ENCODE data around the gene LONP2. TPM values are rescaled to one million over a fixed set of nuclear protein-coding genes. Genes with fewer than 3 reads are reported as not detected.
A peak's percentile ranks its signal among the peaks of the same experiment; 100 is the strongest.

The LONP2 gene
- total and polyA plus RNA-seq, 9 of the 15 experiments (the other 6 are each of a cell fraction or from before 2014, with no cell fraction given), result 8.1 to 41.2 (median 25.6) TPM

DNA sequence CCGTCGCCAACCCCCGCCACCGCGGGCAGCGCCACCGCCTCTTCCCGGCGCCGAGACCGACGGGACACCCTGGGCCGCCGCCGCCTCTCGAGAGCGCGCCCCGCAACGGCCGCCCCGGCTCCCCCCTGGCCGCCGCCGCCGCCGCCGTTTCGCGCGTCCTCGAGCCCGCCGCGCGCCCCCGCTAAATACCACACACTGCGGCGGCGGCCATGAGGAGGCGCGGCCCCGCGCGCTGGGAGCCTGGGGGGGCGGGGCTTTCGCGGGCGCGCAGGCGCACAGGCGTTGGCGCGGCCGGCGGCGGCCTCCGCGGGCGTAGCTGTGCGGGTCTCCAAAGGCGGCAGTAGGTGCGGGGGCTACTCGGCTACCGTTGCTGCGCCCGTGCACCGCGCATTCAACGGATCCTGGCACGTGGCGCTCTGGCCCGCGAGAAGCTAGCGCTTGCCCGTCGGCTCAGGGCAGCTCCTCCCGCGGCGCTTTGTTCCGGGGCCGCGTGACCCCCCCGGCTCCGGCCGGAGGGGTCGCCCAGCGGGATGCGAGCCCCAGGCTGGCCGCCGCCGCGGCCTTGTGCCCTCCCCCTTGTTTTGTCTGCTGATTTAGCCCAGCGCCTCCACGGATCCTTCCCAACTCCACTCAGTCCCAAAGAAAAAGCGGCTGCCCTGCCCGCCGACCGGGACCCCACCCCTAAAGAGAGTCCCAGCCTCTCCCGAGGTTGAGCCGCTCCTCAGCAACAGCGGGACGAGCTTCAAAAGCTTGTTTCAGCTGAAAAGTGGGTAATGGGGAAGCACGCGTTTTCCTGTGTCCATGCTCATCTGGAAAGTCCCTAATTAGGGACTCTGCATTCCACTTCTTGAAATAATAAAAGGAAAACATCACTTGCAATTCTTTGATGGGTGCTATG lies 141.4 kb downstream of the LONP2 start, which contains the start of gene SIAH1 (continued):
- TF ChIP-seq TBL1XR1 (IDR thresholded peaks at IDR 0.05; ENCODE audit: low read length in 2 of 2) (no peak), MEIS2 (IDR thresholded peaks at IDR 0.05; ENCODE audit: partially characterized antibody) (peak; percentile 59), DMBX1 (CRISPR knock-in tag; IDR thresholded peaks at IDR 0.05; ENCODE audit: borderline replicate concordance) (peak; percentile 71; the same call in 1 of the 2 replicates), MAFG (tag; conservative IDR thresholded peaks at IDR 0.05) (no peak), HNRNPK (IDR thresholded peaks at IDR 0.05; ENCODE audit: low read depth, low read length, poor library complexity, severe bottlenecking) (no peak), ZC3H11A (IDR thresholded peaks at IDR 0.05; ENCODE audit: low read depth, low read length) (no peak), KLF16 (IDR thresholded peaks at IDR 0.05) (no peak), EGR1 (conservative IDR thresholded peaks at IDR 0.05) (no peak), CAMTA2 (CRISPR knock-in tag; conservative IDR thresholded peaks at IDR 0.05) (no peak), KLF13 (tag; IDR thresholded peaks at IDR 0.05; ENCODE audit: borderline replicate concordance, low read depth) (no peak), CBX3 (IDR thresholded peaks at IDR 0.05; ENCODE audit: borderline replicate concordance in 1 of 2, low read length in 2 of 2) (no peak), ZNF699 (CRISPR knock-in tag; IDR thresholded peaks at IDR 0.05; ENCODE audit: insufficient replicate concordance) (no peak), DIDO1 (tag; IDR thresholded peaks at IDR 0.05; ENCODE audit: low read depth) (no peak), DPF2 (IDR thresholded peaks at IDR 0.05) (0 out of 2 replicates have a peak, but pooled peaks have one; percentile 26), SIRT6 (IDR thresholded peaks at IDR 0.05; ENCODE audit: low read depth, low read length) (no peak), HLTF (IDR thresholded peaks at IDR 0.05) (no peak), ZNF436 (CRISPR knock-in tag; IDR thresholded peaks at IDR 0.05) (no peak), CLOCK (CRISPR knock-in tag; IDR thresholded peaks at IDR 0.05; ENCODE audit: borderline replicate concordance) (no peak), NEUROD1 (IDR thresholded peaks at IDR 0.05; ENCODE audit: borderline replicate concordance, low read depth, low read length, partially characterized antibody) (no peak), TRIM28 (IDR thresholded peaks at IDR 0.05) (no peak)
- TF ChIP-seq, protein P1, sequence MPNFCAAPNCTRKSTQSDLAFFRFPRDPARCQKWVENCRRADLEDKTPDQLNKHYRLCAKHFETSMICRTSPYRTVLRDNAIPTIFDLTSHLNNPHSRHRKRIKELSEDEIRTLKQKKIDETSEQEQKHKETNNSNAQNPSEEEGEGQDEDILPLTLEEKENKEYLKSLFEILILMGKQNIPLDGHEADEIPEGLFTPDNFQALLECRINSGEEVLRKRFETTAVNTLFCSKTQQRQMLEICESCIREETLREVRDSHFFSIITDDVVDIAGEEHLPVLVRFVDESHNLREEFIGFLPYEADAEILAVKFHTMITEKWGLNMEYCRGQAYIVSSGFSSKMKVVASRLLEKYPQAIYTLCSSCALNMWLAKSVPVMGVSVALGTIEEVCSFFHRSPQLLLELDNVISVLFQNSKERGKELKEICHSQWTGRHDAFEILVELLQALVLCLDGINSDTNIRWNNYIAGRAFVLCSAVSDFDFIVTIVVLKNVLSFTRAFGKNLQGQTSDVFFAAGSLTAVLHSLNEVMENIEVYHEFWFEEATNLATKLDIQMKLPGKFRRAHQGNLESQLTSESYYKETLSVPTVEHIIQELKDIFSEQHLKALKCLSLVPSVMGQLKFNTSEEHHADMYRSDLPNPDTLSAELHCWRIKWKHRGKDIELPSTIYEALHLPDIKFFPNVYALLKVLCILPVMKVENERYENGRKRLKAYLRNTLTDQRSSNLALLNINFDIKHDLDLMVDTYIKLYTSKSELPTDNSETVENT (CRISPR knock-in tag; IDR thresholded peaks at IDR 0.05), result no peak; the same call in none of the 2 replicates
- TF ChIP-seq, protein P2, sequence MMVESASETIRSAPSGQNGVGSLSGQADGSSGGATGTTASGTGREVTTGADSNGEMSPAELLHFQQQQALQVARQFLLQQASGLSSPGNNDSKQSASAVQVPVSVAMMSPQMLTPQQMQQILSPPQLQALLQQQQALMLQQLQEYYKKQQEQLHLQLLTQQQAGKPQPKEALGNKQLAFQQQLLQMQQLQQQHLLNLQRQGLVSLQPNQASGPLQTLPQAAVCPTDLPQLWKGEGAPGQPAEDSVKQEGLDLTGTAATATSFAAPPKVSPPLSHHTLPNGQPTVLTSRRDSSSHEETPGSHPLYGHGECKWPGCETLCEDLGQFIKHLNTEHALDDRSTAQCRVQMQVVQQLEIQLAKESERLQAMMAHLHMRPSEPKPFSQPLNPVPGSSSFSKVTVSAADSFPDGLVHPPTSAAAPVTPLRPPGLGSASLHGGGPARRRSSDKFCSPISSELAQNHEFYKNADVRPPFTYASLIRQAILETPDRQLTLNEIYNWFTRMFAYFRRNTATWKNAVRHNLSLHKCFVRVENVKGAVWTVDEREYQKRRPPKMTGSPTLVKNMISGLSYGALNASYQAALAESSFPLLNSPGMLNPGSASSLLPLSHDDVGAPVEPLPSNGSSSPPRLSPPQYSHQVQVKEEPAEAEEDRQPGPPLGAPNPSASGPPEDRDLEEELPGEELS (CRISPR knock-in tag; IDR thresholded peaks at IDR 0.05; ENCODE audit: borderline replicate concordance), result no peak
